GM18868 (cell line): ENCODE measurements around the gene SF3B1.
"Not testable (repeated sequence)": the region's sequence is repeated elsewhere in the genome, so short reads cannot be mapped to it uniquely, and the experiment has no call there.

Source experiments
- ATAC-seq: cut with Tn5 transposase; IDR thresholded peaks from one replicate; pipeline ENCODE4 v1.9.1; 2021; ENCODE audit warnings: mild to moderate bottlenecking, moderate library complexity; ENCODE audit not compliant: unreplicated experiment

SF3B1 gene, protein sequence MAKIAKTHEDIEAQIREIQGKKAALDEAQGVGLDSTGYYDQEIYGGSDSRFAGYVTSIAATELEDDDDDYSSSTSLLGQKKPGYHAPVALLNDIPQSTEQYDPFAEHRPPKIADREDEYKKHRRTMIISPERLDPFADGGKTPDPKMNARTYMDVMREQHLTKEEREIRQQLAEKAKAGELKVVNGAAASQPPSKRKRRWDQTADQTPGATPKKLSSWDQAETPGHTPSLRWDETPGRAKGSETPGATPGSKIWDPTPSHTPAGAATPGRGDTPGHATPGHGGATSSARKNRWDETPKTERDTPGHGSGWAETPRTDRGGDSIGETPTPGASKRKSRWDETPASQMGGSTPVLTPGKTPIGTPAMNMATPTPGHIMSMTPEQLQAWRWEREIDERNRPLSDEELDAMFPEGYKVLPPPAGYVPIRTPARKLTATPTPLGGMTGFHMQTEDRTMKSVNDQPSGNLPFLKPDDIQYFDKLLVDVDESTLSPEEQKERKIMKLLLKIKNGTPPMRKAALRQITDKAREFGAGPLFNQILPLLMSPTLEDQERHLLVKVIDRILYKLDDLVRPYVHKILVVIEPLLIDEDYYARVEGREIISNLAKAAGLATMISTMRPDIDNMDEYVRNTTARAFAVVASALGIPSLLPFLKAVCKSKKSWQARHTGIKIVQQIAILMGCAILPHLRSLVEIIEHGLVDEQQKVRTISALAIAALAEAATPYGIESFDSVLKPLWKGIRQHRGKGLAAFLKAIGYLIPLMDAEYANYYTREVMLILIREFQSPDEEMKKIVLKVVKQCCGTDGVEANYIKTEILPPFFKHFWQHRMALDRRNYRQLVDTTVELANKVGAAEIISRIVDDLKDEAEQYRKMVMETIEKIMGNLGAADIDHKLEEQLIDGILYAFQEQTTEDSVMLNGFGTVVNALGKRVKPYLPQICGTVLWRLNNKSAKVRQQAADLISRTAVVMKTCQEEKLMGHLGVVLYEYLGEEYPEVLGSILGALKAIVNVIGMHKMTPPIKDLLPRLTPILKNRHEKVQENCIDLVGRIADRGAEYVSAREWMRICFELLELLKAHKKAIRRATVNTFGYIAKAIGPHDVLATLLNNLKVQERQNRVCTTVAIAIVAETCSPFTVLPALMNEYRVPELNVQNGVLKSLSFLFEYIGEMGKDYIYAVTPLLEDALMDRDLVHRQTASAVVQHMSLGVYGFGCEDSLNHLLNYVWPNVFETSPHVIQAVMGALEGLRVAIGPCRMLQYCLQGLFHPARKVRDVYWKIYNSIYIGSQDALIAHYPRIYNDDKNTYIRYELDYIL

GRCh38 chr2:197434541-197435513 lies at the start of gene SF3B1:
TSS of gene SF3B1 (minus strand) at chr2:197435028. CDS start at chr2:197434999, 29 bp downstream.
- ATAC-seq, result peak; percentile 93

DNA sequence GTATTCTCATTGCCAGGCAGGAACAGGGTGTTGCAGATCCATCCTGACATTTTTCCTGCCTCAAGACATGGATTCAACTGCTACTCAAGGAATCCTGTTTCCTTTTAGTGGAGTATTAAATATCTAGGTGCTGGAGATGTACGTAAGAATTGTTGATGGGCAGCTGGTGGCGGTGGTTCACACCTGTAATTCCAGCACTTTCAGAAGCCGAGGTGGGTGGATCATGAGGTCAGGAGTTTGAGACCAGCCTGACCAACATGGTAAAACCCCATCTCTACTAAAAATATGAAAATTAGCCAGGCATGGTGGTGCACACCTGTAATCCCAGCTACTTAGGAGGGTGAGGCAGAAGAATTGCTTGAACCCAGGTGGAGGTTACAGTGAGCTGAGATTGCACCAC lies 49.4 kb upstream of the SF3B1 start:
- ATAC-seq, result not testable (repeated sequence)

DNA sequence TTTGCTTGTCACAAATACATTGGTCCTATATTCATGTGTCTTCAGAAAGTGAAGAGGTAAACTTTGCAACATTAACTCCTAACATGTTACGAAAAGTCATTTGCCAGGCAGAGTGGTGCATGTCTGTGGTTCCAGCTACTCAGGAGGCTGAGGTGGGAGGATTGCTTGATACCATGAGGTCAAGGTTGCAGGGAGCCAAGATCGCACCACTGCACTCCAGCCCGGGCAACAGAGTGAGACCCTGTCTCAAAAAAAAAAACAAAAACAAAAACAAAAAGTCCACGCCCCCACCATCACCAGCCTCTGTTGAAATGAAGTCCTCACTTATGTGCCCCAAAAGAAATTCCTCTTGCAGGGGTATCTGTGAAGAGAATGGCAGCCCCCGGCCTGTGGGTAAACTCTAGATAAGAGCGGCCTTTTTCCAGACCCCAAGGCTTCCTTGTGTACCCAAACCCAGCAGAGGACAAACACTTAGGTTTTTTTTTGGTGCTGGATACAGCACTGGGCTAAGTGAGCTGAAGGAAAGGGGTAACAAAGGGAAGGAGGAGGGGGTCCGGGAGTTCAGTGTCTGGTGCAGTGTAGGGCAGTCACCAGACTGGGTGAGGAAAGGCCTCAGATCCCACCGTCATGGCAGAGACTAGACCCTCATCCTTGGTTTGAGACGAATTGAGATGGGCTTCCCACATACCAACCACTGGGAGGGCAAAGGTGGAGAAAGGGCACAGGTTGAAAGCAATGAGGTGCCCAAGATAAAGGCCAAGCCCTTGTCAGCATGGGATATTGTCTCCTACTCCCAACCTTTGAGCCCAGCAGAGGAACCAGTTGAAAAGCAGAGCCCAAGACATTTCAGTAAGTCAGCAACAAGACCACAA lies 45.6 kb upstream of the SF3B1 start:
- no peak for ATAC-seq

- ATAC-seq, result no peak
Measured at GRCh38 chr2:197477797-197478196, 43.0 kb upstream of the SF3B1 start.

- no peak for ATAC-seq
Measured at GRCh38 chr2:197472166-197472565, 37.3 kb upstream of the SF3B1 start.

GRCh38 chr2:197464175-197464574 lies 29.3 kb upstream of the SF3B1 start:
- ATAC-seq, result no peak

DNA sequence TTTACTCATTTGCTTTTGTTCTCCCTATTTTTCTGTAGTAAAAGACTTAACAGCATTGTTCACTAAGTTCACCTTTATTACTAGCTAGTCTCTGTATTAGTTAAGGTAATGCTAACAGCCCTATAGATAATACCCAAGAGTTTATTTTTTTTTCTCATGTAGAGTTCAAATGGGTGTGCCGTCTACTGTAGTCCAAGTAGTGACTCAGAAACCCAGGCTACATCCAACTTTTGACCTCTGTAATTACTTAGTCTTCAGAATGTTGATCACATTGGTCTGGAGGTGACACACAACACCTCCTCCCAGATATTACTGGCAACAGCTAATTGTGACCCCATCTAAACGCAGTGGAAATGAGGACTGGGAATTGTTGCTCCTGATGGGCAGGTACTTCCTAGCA lies 26.2 kb upstream of the SF3B1 start:
- ATAC-seq, result no peak

DNA sequence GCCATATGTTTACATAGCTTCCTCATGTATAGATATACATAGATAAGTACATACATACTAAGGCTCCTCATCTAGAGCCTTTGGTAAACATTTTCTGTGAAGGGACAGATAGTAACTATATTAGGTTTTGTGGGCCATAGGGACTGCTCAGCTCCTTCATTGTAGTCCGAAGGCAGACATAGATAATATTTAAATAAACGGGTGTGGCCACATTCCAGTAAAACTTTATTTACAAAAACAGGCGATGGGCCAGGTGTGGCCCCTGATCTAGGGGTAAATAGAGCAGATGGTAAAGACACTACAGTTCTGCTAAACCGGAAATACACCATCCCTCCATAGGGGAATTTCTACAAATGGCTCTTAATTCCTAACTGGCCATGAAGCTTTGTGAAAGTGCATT lies 25.8 kb upstream of the SF3B1 start:
- ATAC-seq, result no peak

GRCh38 chr2:197455428-197455827 lies 20.6 kb upstream of the SF3B1 start:
- no peak for ATAC-seq

- no peak for ATAC-seq
Measured at GRCh38 chr2:197454923-197455322, 20.1 kb upstream of the SF3B1 start.

GRCh38 chr2:197453914-197454398 lies 19.1 kb upstream of the SF3B1 start:
- ATAC-seq, result peak; percentile 39

- peak; percentile 91 for ATAC-seq
Measured at GRCh38 chr2:197453123-197453913, 18.5 kb upstream of the SF3B1 start, which contains the start of gene COQ10B. TSS of gene COQ10B (plus strand) at chr2:197453552. CDS start at chr2:197453561, 9 bp downstream.

DNA sequence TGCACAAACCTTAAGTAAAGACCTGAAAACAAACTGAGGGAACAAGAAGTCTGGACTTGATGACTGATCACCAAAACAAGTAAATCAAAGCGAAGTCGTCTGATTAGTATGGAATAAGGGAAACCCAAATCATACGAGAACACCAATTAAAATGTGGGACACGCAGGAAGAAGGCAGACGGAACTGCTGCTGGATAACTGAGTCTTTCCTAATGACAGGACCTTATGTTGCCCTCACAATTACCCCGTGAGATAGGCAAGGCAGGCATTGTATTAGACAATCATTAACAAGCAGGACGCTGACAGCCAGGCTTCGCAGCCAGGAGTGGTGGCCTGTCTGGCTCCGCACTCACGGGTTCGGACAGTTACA lies 17.9 kb upstream of the SF3B1 start:
- ATAC-seq, result no peak

- not testable (repeated sequence) for ATAC-seq
Measured at GRCh38 chr2:197450935-197451358, 16.1 kb upstream of the SF3B1 start.

GRCh38 chr2:197450465-197450864 lies 15.6 kb upstream of the SF3B1 start:
- no peak for ATAC-seq

DNA sequence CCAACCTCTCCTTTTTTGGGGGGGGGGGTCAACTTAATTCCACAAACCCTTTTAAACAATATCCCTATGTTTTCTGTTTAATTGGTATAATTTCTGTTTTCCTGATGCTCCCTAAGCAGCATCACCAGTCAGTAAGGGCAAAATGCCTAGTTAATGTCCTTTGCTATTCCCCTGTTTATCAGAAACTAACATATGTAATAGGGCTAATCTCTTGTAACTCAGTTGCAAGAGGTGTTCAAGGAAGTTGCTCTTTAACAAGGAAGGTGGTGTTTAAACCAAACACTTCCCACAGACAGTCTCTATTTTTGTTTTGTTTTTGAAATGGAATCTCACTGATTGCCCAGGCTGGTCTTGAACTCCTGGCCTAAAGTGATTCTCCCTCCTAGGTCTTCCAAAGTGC lies 12.0 kb upstream of the SF3B1 start:
- no peak for ATAC-seq

GRCh38 chr2:197445746-197446145 lies 10.9 kb upstream of the SF3B1 start:
- no peak for ATAC-seq

DNA sequence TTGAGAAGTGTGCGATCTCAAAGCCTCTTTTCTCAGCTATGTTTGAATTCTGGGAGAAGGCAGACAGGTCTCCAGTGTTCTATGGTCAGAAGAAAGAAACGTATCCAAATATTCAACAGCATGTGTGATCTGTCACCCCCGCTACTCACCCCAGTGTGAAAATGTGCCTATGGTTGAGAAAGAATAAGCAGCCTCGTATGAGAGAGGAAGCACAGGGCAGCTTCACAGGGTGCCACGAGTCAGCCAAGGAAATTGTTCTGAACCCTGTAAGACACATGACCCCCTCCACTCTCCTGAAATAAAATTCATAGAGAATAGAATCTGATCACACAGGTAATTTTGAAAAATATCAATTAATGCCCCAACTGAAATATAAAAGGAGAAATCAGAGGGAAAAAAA lies 8.0 kb upstream of the SF3B1 start:
- ATAC-seq, result no peak
